Measurements from ENCODE around the gene PCSK6.

Gene PCSK6

GRCh38 chr15:101386967-101387366 is 102.5 kb downstream of the PCSK6 start:
- no peaks in the 10 kb centered on the region for H3K27me3 ChIP-seq (ENCODE audit: insufficient read depth, low read length, poor library complexity, severe bottlenecking)
- no peak overlapping the region for H3K9ac ChIP-seq (ENCODE audit: low read depth, low read length, poor library complexity, severe bottlenecking)

GRCh38 chr15:101386006-101386405 is 103.5 kb downstream of the PCSK6 start:
- Histone ChIP-seq H3K4me1 (ENCODE audit: insufficient read depth, low read length, poor library complexity, severe bottlenecking) (no peaks in the 10 kb centered on the region), H3K27me3 (ENCODE audit: insufficient read depth, low read length, poor library complexity, severe bottlenecking) (no peaks in the 10 kb centered on the region), H3K9me3 (ENCODE audit: insufficient read depth, low read depth, low read length) (no peaks in the 10 kb centered on the region; the same call in 1 of the 2 replicates), H3K9ac (ENCODE audit: low read depth, low read length, poor library complexity, severe bottlenecking) (no peak overlapping the region), H3K79me2 (ENCODE audit: insufficient read depth, low read length) (no peaks in the 10 kb centered on the region), H3F3A (ENCODE audit: low read depth) (no peaks in the 10 kb centered on the region), H3K4me2 (ENCODE audit: low read depth, low read length, poor library complexity, severe bottlenecking) (no peak overlapping the region), H3K36me3 (ENCODE audit: insufficient read depth, low read length) (no peaks in the 10 kb centered on the region), H3K4me3 (ENCODE audit: low read length, poor library complexity, severe bottlenecking) (no peak overlapping the region), H3K9me2 (replicated peaks; ENCODE audit: low read depth, low read length) (no peaks in the 10 kb centered on the region), H2AFZ (ENCODE audit: low read length) (no peak overlapping the region), H4K20me1 (ENCODE audit: insufficient read depth, low read length, poor library complexity, severe bottlenecking) (no peaks in the 10 kb centered on the region)
- TF ChIP-seq EZH2phosphoT487 (IDR thresholded peaks at IDR 0.05; ENCODE audit: borderline replicate concordance) (no peak), CTCF (conservative IDR thresholded peaks at IDR 0.05; ENCODE audit: low read length) (no peak)

More at GRCh38 chr15:101386967-101387366, 102.5 kb downstream of the PCSK6 start:
- no peaks in the 10 kb centered on the region for H4K20me1 ChIP-seq (ENCODE audit: insufficient read depth, low read length, poor library complexity, severe bottlenecking)
- H3K4me2 ChIP-seq (ENCODE audit: low read depth, low read length, poor library complexity, severe bottlenecking) = no peak overlapping the region
- TF ChIP-seq EZH2phosphoT487 (IDR thresholded peaks at IDR 0.05; ENCODE audit: borderline replicate concordance) (no peak), CTCF (conservative IDR thresholded peaks at IDR 0.05; ENCODE audit: low read length) (no peak)
- no peaks in the 10 kb centered on the region for H3K36me3 ChIP-seq (ENCODE audit: insufficient read depth, low read length)
- no peak overlapping the region for H2AFZ ChIP-seq (ENCODE audit: low read length)
- H3K9me2 ChIP-seq (replicated peaks; ENCODE audit: low read depth, low read length) = no peaks in the 10 kb centered on the region
- no peaks in the 10 kb centered on the region; the same call in 1 of the 2 replicates for H3K9me3 ChIP-seq (ENCODE audit: insufficient read depth, low read depth, low read length)
- no peaks in the 10 kb centered on the region for H3K4me1 ChIP-seq (ENCODE audit: insufficient read depth, low read length, poor library complexity, severe bottlenecking)
- no peaks in the 10 kb centered on the region for H3F3A ChIP-seq (ENCODE audit: low read depth)
- H3K79me2 ChIP-seq (ENCODE audit: insufficient read depth, low read length) = no peaks in the 10 kb centered on the region
- H3K4me3 ChIP-seq (ENCODE audit: low read length, poor library complexity, severe bottlenecking) = no peak overlapping the region

GRCh38 chr15:101384276-101384675 is 105.2 kb downstream of the PCSK6 start:
- Histone ChIP-seq H3K36me3 (ENCODE audit: insufficient read depth, low read length) (no peaks in the 10 kb centered on the region), H3F3A (ENCODE audit: low read depth) (no peaks in the 10 kb centered on the region), H3K27me3 (ENCODE audit: insufficient read depth, low read length, poor library complexity, severe bottlenecking) (no peaks in the 10 kb centered on the region), H3K9me3 (ENCODE audit: insufficient read depth, low read depth, low read length) (no peaks in the 10 kb centered on the region), H3K4me2 (ENCODE audit: low read depth, low read length, poor library complexity, severe bottlenecking) (no peak overlapping the region), H3K4me1 (ENCODE audit: insufficient read depth, low read length, poor library complexity, severe bottlenecking) (no peaks in the 10 kb centered on the region), H4K20me1 (ENCODE audit: insufficient read depth, low read length, poor library complexity, severe bottlenecking) (no peaks in the 10 kb centered on the region), H3K79me2 (ENCODE audit: insufficient read depth, low read length) (no peaks in the 10 kb centered on the region), H3K9ac (ENCODE audit: low read depth, low read length, poor library complexity, severe bottlenecking) (no peak overlapping the region), H3K4me3 (ENCODE audit: low read length, poor library complexity, severe bottlenecking) (no peak overlapping the region), H2AFZ (ENCODE audit: low read length) (no peak overlapping the region), H3K9me2 (replicated peaks; ENCODE audit: low read depth, low read length) (no peaks in the 10 kb centered on the region)
- no peak for TF ChIP-seq EZH2phosphoT487 (IDR thresholded peaks at IDR 0.05; ENCODE audit: borderline replicate concordance)
- no peak for TF ChIP-seq CTCF (conservative IDR thresholded peaks at IDR 0.05; ENCODE audit: low read length)
